Epithelial cell of proximal tubule (primary cell): ENCODE results near the gene TMEM185B. TPM values are rescaled to one million over a fixed set of nuclear protein-coding genes. Genes with fewer than 3 reads are reported as not detected.

Experiments used
- DNase-seq: peaks from one replicate; pipeline ENCODE4 v3.0.0-alpha.2; 2011; ENCODE audit warnings: low read depth
- H3K4me3 ChIP-seq: 2 replicates; pipeline ENCODE4 v1.5.1; 2011; ENCODE audit warnings: low read depth, mild to moderate bottlenecking, low read length
- total RNA-seq: library from RNA; depleted of rRNA; stranded (reverse); fragments of >200 nt; gene quantifications from 2 replicates; pipeline ENCODE4 v1.2.3, GENCODE V29; 2015
- TF ChIP-seq, protein P1 (sequence below): conservative IDR thresholded peaks from 2 replicates; pipeline ENCODE4 v1.5.1; 2012; ENCODE audit warnings: low read depth, mild to moderate bottlenecking, low read length

Gene TMEM185B
- total RNA-seq, 1 donor from 2014 or later = 32.6 TPM

DNA sequence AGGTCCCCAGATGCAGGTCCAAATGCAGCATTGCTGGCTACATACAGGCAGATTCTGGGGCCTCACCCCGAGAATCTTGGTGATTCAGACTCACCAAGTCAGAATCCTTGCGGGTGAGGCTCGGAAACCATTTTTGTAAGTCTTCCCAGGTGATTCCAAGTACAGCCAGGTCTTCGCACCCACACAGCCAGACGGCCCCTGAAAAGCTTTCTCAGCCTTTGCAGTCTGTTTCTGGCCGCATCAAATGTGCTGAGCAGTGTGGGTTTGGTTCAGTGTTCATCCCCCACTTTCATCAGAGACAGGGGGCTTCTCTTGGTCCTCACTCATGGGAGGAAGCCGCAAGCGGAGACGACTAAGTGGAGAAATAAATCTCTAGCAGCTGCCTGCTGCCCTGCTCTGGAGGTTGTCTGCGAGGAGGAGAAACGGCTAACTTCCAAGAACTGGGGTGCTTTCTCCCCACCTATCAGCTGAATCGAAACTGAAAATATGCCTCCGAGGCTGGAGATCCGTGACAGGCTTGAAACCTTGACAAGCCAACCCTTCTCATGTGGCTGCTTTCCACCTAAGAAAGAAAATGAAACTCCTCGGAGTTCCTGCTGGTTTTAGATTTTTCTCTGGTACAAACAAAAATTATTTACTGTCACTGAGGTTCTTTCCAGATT is 8.9 kb upstream of the TMEM185B start:
- no peak for DNase-seq
- TF ChIP-seq, protein P1, sequence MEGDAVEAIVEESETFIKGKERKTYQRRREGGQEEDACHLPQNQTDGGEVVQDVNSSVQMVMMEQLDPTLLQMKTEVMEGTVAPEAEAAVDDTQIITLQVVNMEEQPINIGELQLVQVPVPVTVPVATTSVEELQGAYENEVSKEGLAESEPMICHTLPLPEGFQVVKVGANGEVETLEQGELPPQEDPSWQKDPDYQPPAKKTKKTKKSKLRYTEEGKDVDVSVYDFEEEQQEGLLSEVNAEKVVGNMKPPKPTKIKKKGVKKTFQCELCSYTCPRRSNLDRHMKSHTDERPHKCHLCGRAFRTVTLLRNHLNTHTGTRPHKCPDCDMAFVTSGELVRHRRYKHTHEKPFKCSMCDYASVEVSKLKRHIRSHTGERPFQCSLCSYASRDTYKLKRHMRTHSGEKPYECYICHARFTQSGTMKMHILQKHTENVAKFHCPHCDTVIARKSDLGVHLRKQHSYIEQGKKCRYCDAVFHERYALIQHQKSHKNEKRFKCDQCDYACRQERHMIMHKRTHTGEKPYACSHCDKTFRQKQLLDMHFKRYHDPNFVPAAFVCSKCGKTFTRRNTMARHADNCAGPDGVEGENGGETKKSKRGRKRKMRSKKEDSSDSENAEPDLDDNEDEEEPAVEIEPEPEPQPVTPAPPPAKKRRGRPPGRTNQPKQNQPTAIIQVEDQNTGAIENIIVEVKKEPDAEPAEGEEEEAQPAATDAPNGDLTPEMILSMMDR = no peak
- peak overlapping the region; percentile 46 for H3K4me3 ChIP-seq

- no peak overlapping the region for H3K4me3 ChIP-seq
- TF ChIP-seq, protein P1 = no peak
- DNase-seq = no peak
These were observed 8.4 kb upstream of the TMEM185B start for GRCh38 chr2:120231564-120231973.

DNA sequence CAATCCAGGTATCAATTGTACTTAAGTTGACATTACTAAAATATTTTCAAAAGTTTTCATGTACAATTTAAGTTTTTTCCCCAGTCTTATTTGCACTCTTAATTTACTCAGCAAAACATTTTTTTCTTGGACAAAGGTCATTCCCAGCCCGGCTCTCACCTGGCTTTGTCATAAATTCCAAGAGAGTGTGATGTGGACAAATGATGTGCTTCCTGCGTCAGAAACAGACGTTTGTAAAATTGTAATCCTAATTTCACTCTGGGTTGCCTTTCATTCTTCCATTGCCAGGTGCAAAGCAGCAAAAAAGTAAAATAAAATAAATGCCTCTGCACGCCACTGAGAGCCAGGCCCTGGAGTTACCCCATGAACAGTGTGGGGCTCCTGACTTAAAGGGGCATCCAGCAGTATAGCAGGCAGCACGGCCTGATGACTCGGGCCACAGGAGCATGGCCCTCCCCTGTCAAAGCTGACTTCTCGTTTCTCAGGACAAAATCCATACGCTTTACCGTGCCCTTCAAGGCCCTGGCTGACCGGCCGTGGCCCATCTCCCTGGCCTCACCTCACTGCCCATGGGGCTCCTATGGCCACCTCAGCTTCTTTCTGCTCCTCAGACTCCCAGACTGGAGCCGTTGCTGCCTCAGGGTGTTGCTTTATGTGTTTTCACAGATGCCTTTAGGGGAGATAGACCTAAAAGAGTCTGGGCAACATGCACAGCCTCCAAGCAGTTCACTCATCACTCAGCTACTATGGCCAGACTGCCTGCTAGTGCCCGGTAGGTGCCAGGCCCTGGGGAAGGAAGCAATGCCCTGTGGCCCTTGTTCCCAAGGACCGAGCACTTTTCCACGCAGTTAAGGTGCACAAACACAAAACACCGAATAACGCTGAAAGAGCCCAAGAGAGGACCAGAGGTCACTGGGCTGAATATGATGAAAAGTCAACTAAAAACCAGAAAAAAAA is 7.6 kb upstream of the TMEM185B start:
- no peak overlapping the region for H3K4me3 ChIP-seq
- TF ChIP-seq, protein P1 = no peak
- no peak for DNase-seq

DNA sequence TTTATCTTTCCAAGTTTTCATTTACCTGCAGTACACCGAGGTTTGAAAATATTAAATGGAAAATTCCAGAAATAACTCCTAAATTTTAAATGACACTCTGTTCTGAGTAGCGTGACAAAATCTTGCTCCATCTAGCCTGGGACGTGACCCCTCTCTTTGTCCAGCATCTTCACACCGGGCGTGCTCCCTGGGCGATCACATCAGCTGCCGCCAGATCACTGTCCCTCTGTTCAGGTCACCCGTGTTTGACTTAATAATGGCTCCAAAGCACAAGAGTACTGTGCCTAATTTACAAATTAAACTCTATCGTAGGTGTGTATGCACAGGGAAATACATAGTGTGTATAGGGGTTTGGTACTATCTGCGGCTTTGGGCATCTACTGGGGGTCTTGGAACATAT is 6.1 kb upstream of the TMEM185B start:
- TF ChIP-seq, protein P1 = no peak
- DNase-seq = no peak
- H3K4me3 ChIP-seq = no peak overlapping the region

- TF ChIP-seq, protein P1 = peak; percentile 50
- DNase-seq = no peak
These were observed 5.3 kb upstream of the TMEM185B start for GRCh38 chr2:120228503-120228902.

GRCh38 chr2:120227111-120227991 is 4.2 kb upstream of the TMEM185B start:
- DNase-seq = no peak
- H3K4me3 ChIP-seq = no peak overlapping the region
- TF ChIP-seq, protein P1 = no peak

More at GRCh38 chr2:120228503-120228902, 5.3 kb upstream of the TMEM185B start:
- no peak overlapping the region for H3K4me3 ChIP-seq
